Keratinocyte (primary cell): ENCODE measurements around the gene ZFPL1.

Source experiments
- CTCF ChIP-seq, 3 experiments: IDR thresholded peaks in 1 of 3; conservative IDR thresholded peaks in 1 of 3; optimal IDR thresholded peaks in 1 of 3; 2 replicates in 2 of 3; 3 replicates in 1 of 3; pipeline versions ENCODE3 to v1.5.1; 2011; ENCODE audit warnings: low read length in 3 of 3, mild to moderate bottlenecking in 3 of 3, moderate library complexity in 2 of 3, control low read depth in 1 of 3, inconsistent platforms in 1 of 3; ENCODE audit not compliant: insufficient read depth in 2 of 3; ENCODE audit errors: extremely low read depth in 1 of 3
- EZH2 ChIP-seq: IDR thresholded peaks from one replicate; pipeline ENCODE4 v1.6.1; 2012; ENCODE audit warnings: inconsistent platforms, mild to moderate bottlenecking, low read length, moderate library complexity

GRCh38 chr11:65135633-65136145 is 51.7 kb downstream of the ZFPL1 start:
- TF ChIP-seq CTCF (optimal IDR thresholded peaks at IDR 0.05 in 1 of 3, IDR thresholded peaks at IDR 0.05 in 1 of 3, conservative IDR thresholded peaks at IDR 0.05 in 1 of 3; ENCODE audit: extremely low read depth in 1 of 3, insufficient read depth in 2 of 3, low read length in 3 of 3) (no peak), EZH2 (no peak)
